ENCODE results near the gene MRPL53. TPM values are rescaled to one million over a fixed set of nuclear protein-coding genes. Genes with fewer than 3 reads are reported as not detected.
A peak's percentile ranks its signal among the peaks of the same experiment; 100 is the strongest.

MRPL53 gene
- total RNA-seq, 1 donor from 2014 or later, result 25.1 TPM

GRCh38 chr2:74511104-74511989 lies 38.9 kb upstream of the MRPL53 start:
- Histone ChIP-seq H3K4me1 (ENCODE audit: control insufficient read depth in 3 of 3, insufficient read depth in 3 of 3, low read length in 3 of 3) (peaks cover 17 to 23% (median 22%) of the 10 kb centered on the region in 3 donors), H3K4me3 (ENCODE audit: low read length in 3 of 3) (no peak overlapping the region), H3K27ac (ENCODE audit: low read depth, low read length) (no peak overlapping the region), H3K36me3 (ENCODE audit: control insufficient read depth in 3 of 3, insufficient read depth in 3 of 3, low read length in 3 of 3) (peaks cover 0 to 5% (median 4%) of the 10 kb centered on the region in 3 donors), H3K27me3 (ENCODE audit: control insufficient read depth in 3 of 3, insufficient read depth in 3 of 3, low read length in 3 of 3) (peaks cover 63 to 67% (median 64%) of the 10 kb centered on the region in 3 donors), H3K9ac (ENCODE audit: low read depth in 1 of 3, low read length in 3 of 3) (no peak overlapping the region), H3K9me3 (ENCODE audit: control insufficient read depth in 3 of 3, low read length in 3 of 3) (no peaks in the 10 kb centered on the region)

- peaks cover 8 to 13% (median 11%) of the 10 kb centered on the region in 3 donors for H3K36me3 ChIP-seq (ENCODE audit: control insufficient read depth in 3 of 3, insufficient read depth in 3 of 3, low read length in 3 of 3)
- H3K4me1 ChIP-seq (ENCODE audit: control insufficient read depth in 3 of 3, insufficient read depth in 3 of 3, low read length in 3 of 3), result peaks cover 17 to 24% (median 20%) of the 10 kb centered on the region in 3 donors
- no peak overlapping the region for H3K4me3 ChIP-seq (ENCODE audit: low read length in 3 of 3)
- H3K27ac ChIP-seq (ENCODE audit: low read depth, low read length), result no peak overlapping the region
- peaks cover 52 to 61% (median 53%) of the 10 kb centered on the region in 3 donors for H3K27me3 ChIP-seq (ENCODE audit: control insufficient read depth in 3 of 3, insufficient read depth in 3 of 3, low read length in 3 of 3)
- no peaks in the 10 kb centered on the region for H3K9me3 ChIP-seq (ENCODE audit: control insufficient read depth in 3 of 3, low read length in 3 of 3)
- no peak overlapping the region for H3K9ac ChIP-seq (ENCODE audit: low read depth in 1 of 3, low read length in 3 of 3)
Measured at GRCh38 chr2:74510272-74510671, 37.8 kb upstream of the MRPL53 start.

- H3K27ac ChIP-seq (ENCODE audit: low read depth, low read length), result peak overlapping the region; percentile 98
- H3K27me3 ChIP-seq (ENCODE audit: control insufficient read depth in 3 of 3, insufficient read depth in 3 of 3, low read length in 3 of 3), result peaks cover 35 to 53% (median 39%) of the 10 kb centered on the region in 3 donors
- H3K4me1 ChIP-seq (ENCODE audit: control insufficient read depth in 3 of 3, insufficient read depth in 3 of 3, low read length in 3 of 3), result peaks cover 24 to 29% (median 26%) of the 10 kb centered on the region in 3 donors
- peaks cover 16 to 19% (median 18%) of the 10 kb centered on the region in 3 donors for H3K36me3 ChIP-seq (ENCODE audit: control insufficient read depth in 3 of 3, insufficient read depth in 3 of 3, low read length in 3 of 3)
- peak overlapping the region; percentile 97 to 100 (median 99) for H3K4me3 ChIP-seq (ENCODE audit: low read length in 3 of 3)
- peak overlapping the region; percentile 88 to 99 (median 98) for H3K9ac ChIP-seq (ENCODE audit: low read depth in 1 of 3, low read length in 3 of 3)
- H3K9me3 ChIP-seq (ENCODE audit: control insufficient read depth in 3 of 3, low read length in 3 of 3), result no peaks in the 10 kb centered on the region
Measured at GRCh38 chr2:74507926-74508520, 35.5 kb upstream of the MRPL53 start.

GRCh38 chr2:74507145-74507925 lies 34.9 kb upstream of the MRPL53 start, which contains the start of gene PCGF1:
PCGF1 (minus strand) TSS chr2:74507695; CDS start chr2:74507668, 27 bp downstream.
- peak within 1 kb of the TSS; percentile 98 for H3K27ac ChIP-seq (ENCODE audit: low read depth, low read length)
- peaks cover 16 to 19% (median 18%) of the 10 kb centered on the region in 3 donors for H3K36me3 ChIP-seq (ENCODE audit: control insufficient read depth in 3 of 3, insufficient read depth in 3 of 3, low read length in 3 of 3)
- peaks cover 24 to 30% (median 26%) of the 10 kb centered on the region in 3 donors for H3K4me1 ChIP-seq (ENCODE audit: control insufficient read depth in 3 of 3, insufficient read depth in 3 of 3, low read length in 3 of 3)
- H3K4me3 ChIP-seq (ENCODE audit: low read length in 3 of 3), result peak within 1 kb of the TSS; percentile 97 to 100 (median 99)
- peaks cover 34 to 54% (median 36%) of the 10 kb centered on the region in 3 donors for H3K27me3 ChIP-seq (ENCODE audit: control insufficient read depth in 3 of 3, insufficient read depth in 3 of 3, low read length in 3 of 3)
- peak within 1 kb of the TSS; percentile 88 to 99 (median 98) for H3K9ac ChIP-seq (ENCODE audit: low read depth in 1 of 3, low read length in 3 of 3)
- no peaks in the 10 kb centered on the region for H3K9me3 ChIP-seq (ENCODE audit: control insufficient read depth in 3 of 3, low read length in 3 of 3)

GRCh38 chr2:74505448-74506246 lies 33.2 kb upstream of the MRPL53 start:
- Histone ChIP-seq H3K9me3 (ENCODE audit: control insufficient read depth in 3 of 3, low read length in 3 of 3) (no peaks in the 10 kb centered on the region), H3K27me3 (ENCODE audit: control insufficient read depth in 3 of 3, insufficient read depth in 3 of 3, low read length in 3 of 3) (peaks cover 31 to 53% (median 36%) of the 10 kb centered on the region in 3 donors), H3K36me3 (ENCODE audit: control insufficient read depth in 3 of 3, insufficient read depth in 3 of 3, low read length in 3 of 3) (peaks cover 16 to 19% (median 18%) of the 10 kb centered on the region in 3 donors), H3K4me1 (ENCODE audit: control insufficient read depth in 3 of 3, insufficient read depth in 3 of 3, low read length in 3 of 3) (peaks cover 24 to 31% (median 26%) of the 10 kb centered on the region in 3 donors), H3K27ac (ENCODE audit: low read depth, low read length) (no peak overlapping the region), H3K4me3 (ENCODE audit: low read length in 3 of 3) (peak overlapping the region; percentile 3 to 29 (median 7)), H3K9ac (ENCODE audit: low read depth in 1 of 3, low read length in 3 of 3) (peak overlapping the region in 1 of 3 donors; percentile 25)

- Histone ChIP-seq H3K4me1 (ENCODE audit: control insufficient read depth in 3 of 3, insufficient read depth in 3 of 3, low read length in 3 of 3) (peaks cover 26 to 34% (median 26%) of the 10 kb centered on the region in 3 donors), H3K36me3 (ENCODE audit: control insufficient read depth in 3 of 3, insufficient read depth in 3 of 3, low read length in 3 of 3) (peaks cover 16 to 19% (median 18%) of the 10 kb centered on the region in 3 donors), H3K27me3 (ENCODE audit: control insufficient read depth in 3 of 3, insufficient read depth in 3 of 3, low read length in 3 of 3) (peaks cover 31 to 58% (median 37%) of the 10 kb centered on the region in 3 donors), H3K9ac (ENCODE audit: low read depth in 1 of 3, low read length in 3 of 3) (no peak overlapping the region), H3K27ac (ENCODE audit: low read depth, low read length) (peak overlapping the region; percentile 77), H3K4me3 (ENCODE audit: low read length in 3 of 3) (peak overlapping the region in 1 of 3 donors; percentile 86), H3K9me3 (ENCODE audit: control insufficient read depth in 3 of 3, low read length in 3 of 3) (no peaks in the 10 kb centered on the region)
Measured at GRCh38 chr2:74504591-74504990, 32.1 kb upstream of the MRPL53 start.

GRCh38 chr2:74503506-74504475 lies 31.3 kb upstream of the MRPL53 start:
- H3K27me3 ChIP-seq (ENCODE audit: control insufficient read depth in 3 of 3, insufficient read depth in 3 of 3, low read length in 3 of 3), result peaks cover 37 to 65% (median 43%) of the 10 kb centered on the region in 3 donors
- peak overlapping the region; percentile 77 for H3K27ac ChIP-seq (ENCODE audit: low read depth, low read length)
- H3K4me1 ChIP-seq (ENCODE audit: control insufficient read depth in 3 of 3, insufficient read depth in 3 of 3, low read length in 3 of 3), result peaks cover 31 to 40% (median 33%) of the 10 kb centered on the region in 3 donors
- peak overlapping the region; percentile 59 to 79 (median 79) for H3K9ac ChIP-seq (ENCODE audit: low read depth in 1 of 3, low read length in 3 of 3)
- peak overlapping the region; percentile 61 to 86 (median 74) for H3K4me3 ChIP-seq (ENCODE audit: low read length in 3 of 3)
- peaks cover 16 to 19% (median 18%) of the 10 kb centered on the region in 3 donors for H3K36me3 ChIP-seq (ENCODE audit: control insufficient read depth in 3 of 3, insufficient read depth in 3 of 3, low read length in 3 of 3)
- no peaks in the 10 kb centered on the region for H3K9me3 ChIP-seq (ENCODE audit: control insufficient read depth in 3 of 3, low read length in 3 of 3)

All from skeletal muscle tissue (tissue), 4 donors.